Trophoblast cell (in vitro differentiated cells and primary cell): ENCODE results near the gene MAML2.
A peak's percentile ranks its signal among the peaks of the same experiment; 100 is the strongest.

Experiments
- DNase-seq, 2 donors: peaks; one replicate each; pipeline ENCODE4 v3.0.0-alpha.2; 2016
- H2AFZ ChIP-seq: 2 replicates; pipeline ENCODE4 v1.6.1; 2013; ENCODE audit warnings: low read length, moderate library complexity, mild to moderate bottlenecking; ENCODE audit not compliant: insufficient read depth, poor library complexity
- H2AK5ac ChIP-seq: 2 replicates; pipeline ENCODE4 v1.6.1; 2013; ENCODE audit warnings: mild to moderate bottlenecking, low read length
- H2BK120ac ChIP-seq: 2 replicates; pipeline ENCODE4 v1.6.1; 2013; ENCODE audit warnings: low read length, mild to moderate bottlenecking, moderate library complexity; ENCODE audit not compliant: insufficient read depth, poor library complexity
- H2BK12ac ChIP-seq: 2 replicates; pipeline ENCODE4 v1.6.1; 2013; ENCODE audit warnings: mild to moderate bottlenecking, low read length, moderate library complexity
- H2BK5ac ChIP-seq: 2 replicates; pipeline ENCODE4 v1.6.1; 2013; ENCODE audit warnings: low read length, low read depth, moderate library complexity, mild to moderate bottlenecking; ENCODE audit not compliant: poor library complexity
- H3K14ac ChIP-seq: 2 replicates; pipeline ENCODE4 v1.6.1; 2013; ENCODE audit warnings: mild to moderate bottlenecking, low read length
- H3K18ac ChIP-seq: 2 replicates; pipeline ENCODE4 v1.6.1; 2013; ENCODE audit warnings: mild to moderate bottlenecking, low read length
- H3K23ac ChIP-seq: 2 replicates; pipeline ENCODE4 v1.6.1; 2013; ENCODE audit warnings: low read length
- H3K27ac ChIP-seq: 2 replicates; pipeline ENCODE4 v1.5.1; 2013; ENCODE audit warnings: low read depth, mild to moderate bottlenecking, inconsistent platforms, low read length, moderate library complexity
- H3K27me3 ChIP-seq: 2 replicates; pipeline ENCODE4 v1.6.1; 2013; ENCODE audit warnings: inconsistent platforms, mild to moderate bottlenecking, low read length, moderate library complexity; ENCODE audit not compliant: insufficient read depth
- H3K36me3 ChIP-seq, 2 experiments: 1 replicate in 1 of 2; 2 replicates in 1 of 2; pipeline ENCODE4 v1.6.1; 2013; ENCODE audit warnings: low read length in 2 of 2, mild to moderate bottlenecking in 2 of 2, moderate library complexity in 1 of 2; ENCODE audit not compliant: insufficient read depth in 2 of 2, control insufficient read depth in 1 of 2
- H3K4ac ChIP-seq: 2 replicates; pipeline ENCODE4 v1.6.1; 2013; ENCODE audit warnings: low read depth, mild to moderate bottlenecking, low read length, moderate library complexity
- H3K4me1 ChIP-seq, 2 experiments: 1 replicate in 1 of 2; 2 replicates in 1 of 2; pipeline ENCODE4 v1.6.1; 2013; ENCODE audit warnings: low read length in 2 of 2, mild to moderate bottlenecking in 2 of 2, moderate library complexity in 1 of 2; ENCODE audit not compliant: insufficient read depth in 2 of 2, control insufficient read depth in 1 of 2
- H3K4me2 ChIP-seq: 2 replicates; pipeline ENCODE4 v1.6.1; 2013; ENCODE audit warnings: inconsistent platforms, mild to moderate bottlenecking, low read length, moderate library complexity
- H3K4me3 ChIP-seq: 2 replicates; pipeline ENCODE4 v1.5.1; 2013; ENCODE audit warnings: mild to moderate bottlenecking, low read depth, low read length, inconsistent platforms
- H3K79me1 ChIP-seq: one replicate; pipeline ENCODE4 v1.6.1; 2013; ENCODE audit warnings: low read length
- H3K79me2 ChIP-seq: 2 replicates; pipeline ENCODE4 v1.6.1; 2013; ENCODE audit warnings: low read length, mild to moderate bottlenecking; ENCODE audit not compliant: control insufficient read depth, insufficient read depth, poor library complexity
- H3K9ac ChIP-seq: 2 replicates; pipeline ENCODE4 v1.6.1; 2013; ENCODE audit warnings: mild to moderate bottlenecking, low read length
- H3K9me3 ChIP-seq: 2 replicates; pipeline ENCODE4 v1.6.1; 2013; ENCODE audit warnings: low read depth, mild to moderate bottlenecking, control low read depth, inconsistent platforms, low read length; ENCODE audit not compliant: insufficient read depth
- H4K12ac ChIP-seq: 2 replicates; pipeline ENCODE4 v1.6.1; 2013; ENCODE audit warnings: low read depth, mild to moderate bottlenecking, low read length, moderate library complexity
- H4K8ac ChIP-seq: 2 replicates; pipeline ENCODE4 v1.6.1; 2013; ENCODE audit warnings: low read depth, mild to moderate bottlenecking, low read length, moderate library complexity
- H4K91ac ChIP-seq: one replicate; pipeline ENCODE4 v1.6.1; 2013; ENCODE audit warnings: low read depth, mild to moderate bottlenecking, low read length, moderate library complexity
- WGBS: extraction: QIAGEN DNeasy Blood & Tissue Kit; methylation state at CpG from one replicate; pipeline ENCODE4 v1.1.7; 2013; ENCODE audit warnings: missing lambda C conversion rate; ENCODE audit not compliant: insufficient read length, insufficient coverage; ENCODE audit errors: extremely low coverage; 5-methylcytosine and 5-hydroxymethylcytosine counted together

Gene MAML2

GRCh38 chr11:96313163-96313562, 29.8 kb downstream of the MAML2 start:
- no peak overlapping the region for H2AFZ ChIP-seq
- peaks cover 4% of the 10 kb centered on the region for H3K79me2 ChIP-seq
- H3K9me3 ChIP-seq: no peaks in the 10 kb centered on the region
- H3K4ac ChIP-seq: peak overlapping the region; percentile 73
- no peak overlapping the region for H4K91ac ChIP-seq
- H2AK5ac ChIP-seq: no peak overlapping the region
- no peak overlapping the region for H2BK120ac ChIP-seq
- H3K4me2 ChIP-seq: no peak overlapping the region
- no peak overlapping the region for H3K18ac ChIP-seq
- WGBS: no CpG with 5 or more reads among the region's 6 CpGs
- peaks cover 20% of the 10 kb centered on the region for H3K79me1 ChIP-seq
- no peak overlapping the region for H2BK12ac ChIP-seq
- H2BK5ac ChIP-seq: no peak overlapping the region
- H4K8ac ChIP-seq: no peak overlapping the region
- H3K36me3 ChIP-seq: peaks cover 2 to 4% of the 10 kb centered on the region in 2 experiments
- H3K4me3 ChIP-seq: no peak overlapping the region
- no peak overlapping the region for H3K9ac ChIP-seq
- no peak for DNase-seq
- H3K27me3 ChIP-seq: no peaks in the 10 kb centered on the region
- H3K4me1 ChIP-seq: peaks cover 21 to 31% of the 10 kb centered on the region in 2 experiments
- no peak overlapping the region for H3K27ac ChIP-seq
- no peak overlapping the region for H3K23ac ChIP-seq
- no peak overlapping the region for H4K12ac ChIP-seq
- no peak overlapping the region for H3K14ac ChIP-seq

- DNase-seq: peak in 1 of 2 donors; percentile 44
- no peak overlapping the region for H3K18ac ChIP-seq
- H3K4me3 ChIP-seq: no peak overlapping the region
- no peak overlapping the region for H2BK5ac ChIP-seq
- no peak overlapping the region for H3K9ac ChIP-seq
- H2BK120ac ChIP-seq: no peak overlapping the region
- no peak overlapping the region for H4K91ac ChIP-seq
- H3K4me1 ChIP-seq: peaks cover 12 to 22% of the 10 kb centered on the region in 2 experiments
- H3K36me3 ChIP-seq: peaks cover 0 to 2% of the 10 kb centered on the region in 2 experiments
- no peaks in the 10 kb centered on the region for H3K27me3 ChIP-seq
- no peak overlapping the region for H2AK5ac ChIP-seq
- H4K8ac ChIP-seq: no peak overlapping the region
- no peak overlapping the region for H3K23ac ChIP-seq
- H2BK12ac ChIP-seq: no peak overlapping the region
- no peaks in the 10 kb centered on the region for H3K9me3 ChIP-seq
- no peak overlapping the region for H3K27ac ChIP-seq
- H3K14ac ChIP-seq: no peak overlapping the region
- no peak overlapping the region for H4K12ac ChIP-seq
- no peak overlapping the region for H3K4me2 ChIP-seq
- peaks cover 4% of the 10 kb centered on the region for H3K79me2 ChIP-seq
- H2AFZ ChIP-seq: no peak overlapping the region
- WGBS: no CpG with 5 or more reads among the region's 2 CpGs
- H3K4ac ChIP-seq: peak overlapping the region; percentile 47
- H3K79me1 ChIP-seq: peaks cover 16% of the 10 kb centered on the region
These were observed 31.9 kb downstream of the MAML2 start for GRCh38 chr11:96311120-96311568.

GRCh38 chr11:96310236-96310635, 32.8 kb downstream of the MAML2 start:
- Histone ChIP-seq H3K4me3 (no peak overlapping the region), H4K8ac (no peak overlapping the region), H3K23ac (no peak overlapping the region), H2BK5ac (no peak overlapping the region), H3K18ac (no peak overlapping the region), H3K4ac (no peak overlapping the region), H3K4me1 (peaks cover 8 to 17% of the 10 kb centered on the region in 2 experiments), H2BK12ac (no peak overlapping the region), H3K36me3 (peaks cover 0 to 2% of the 10 kb centered on the region in 2 experiments), H3K27ac (no peak overlapping the region), H3K79me1 (peaks cover 13% of the 10 kb centered on the region), H4K12ac (no peak overlapping the region), H3K27me3 (no peaks in the 10 kb centered on the region), H2AFZ (no peak overlapping the region), H2BK120ac (no peak overlapping the region), H3K9me3 (no peaks in the 10 kb centered on the region), H3K4me2 (no peak overlapping the region), H3K79me2 (no peaks in the 10 kb centered on the region), H2AK5ac (no peak overlapping the region), H4K91ac (no peak overlapping the region), H3K14ac (no peak overlapping the region), H3K9ac (no peak overlapping the region)
- no CpG with 5 or more reads among the region's 1 CpG for WGBS
- no peak for DNase-seq

- no peak overlapping the region for H2AK5ac ChIP-seq
- peak overlapping the region; percentile 22 for H3K27ac ChIP-seq
- DNase-seq: peak in 1 of 2 donors; percentile 6
- H3K27me3 ChIP-seq: no peaks in the 10 kb centered on the region
- no peak overlapping the region for H3K14ac ChIP-seq
- H4K8ac ChIP-seq: no peak overlapping the region
- no peak overlapping the region for H4K12ac ChIP-seq
- H2AFZ ChIP-seq: no peak overlapping the region
- no peak overlapping the region for H3K4ac ChIP-seq
- H3K9me3 ChIP-seq: no peaks in the 10 kb centered on the region
- peaks cover 12% of the 10 kb centered on the region for H3K79me1 ChIP-seq
- H2BK120ac ChIP-seq: no peak overlapping the region
- no peak overlapping the region for H3K4me2 ChIP-seq
- H3K18ac ChIP-seq: no peak overlapping the region
- H3K79me2 ChIP-seq: no peaks in the 10 kb centered on the region
- H2BK12ac ChIP-seq: no peak overlapping the region
- H2BK5ac ChIP-seq: no peak overlapping the region
- no peak overlapping the region for H3K23ac ChIP-seq
- H3K9ac ChIP-seq: no peak overlapping the region
- no CpG with 5 or more reads among the region's 5 CpGs for WGBS
- no peak overlapping the region for H3K4me3 ChIP-seq
- peaks cover 0 to 2% of the 10 kb centered on the region in 2 experiments for H3K36me3 ChIP-seq
- H3K4me1 ChIP-seq: peaks cover 6 to 16% of the 10 kb centered on the region in 2 experiments
- no peak overlapping the region for H4K91ac ChIP-seq
These were observed 33.4 kb downstream of the MAML2 start for GRCh38 chr11:96309643-96310017.
